Adrenal gland (tissue), 12 donors: ENCODE measurements around the gene TENT5A. TPM values are rescaled to one million over a fixed set of nuclear protein-coding genes. Genes with fewer than 3 reads are reported as not detected.
A peak's percentile ranks its signal among the peaks of the same experiment; 100 is the strongest.

Experiments used
- DNase-seq, 7 donors: peaks; one replicate each; pipeline ENCODE4 v3.0.0-alpha.2; 2019 to 2020
- H3K27ac ChIP-seq, 5 donors: fragments of 200-600 bp; sonication (generic) in 4 of 5; 1 replicate in 3 of 5; 2 replicates in 2 of 5; pipeline versions ENCODE4 v1.5.1 to v1.8.0; 2016 to 2020; ENCODE audit warnings: mild to moderate bottlenecking in 1 of 5
- H3K27me3 ChIP-seq: fragments of 200-600 bp; 2 replicates; pipeline ENCODE4 v1.8.0; 2021
- H3K36me3 ChIP-seq, 2 donors: fragments of 200-600 bp; replicated peaks in 1 of 2; 1 replicate in 1 of 2; 2 replicates in 1 of 2; pipeline versions ENCODE4 v1.5.1 to v1.8.0; 2018 to 2022
- H3K4me1 ChIP-seq, 2 donors: fragments of 200-600 bp; replicated peaks in 1 of 2; 1 replicate in 1 of 2; 2 replicates in 1 of 2; pipeline versions ENCODE4 v1.5.1 to v1.8.0; 2018 to 2021
- H3K4me3 ChIP-seq, 4 donors: fragments of 200-600 bp; sonication (generic) in 3 of 4; one replicate each; pipeline ENCODE4 v1.5.1; 2016 to 2018
- H3K9me3 ChIP-seq, 3 donors: fragments of 200-600 bp; sonication (generic) in 1 of 3; replicated peaks in 1 of 3; 1 replicate in 2 of 3; 2 replicates in 1 of 3; pipeline versions ENCODE4 v1.5.1 to v1.8.0; 2016 to 2021
- CTCF ChIP-seq, 6 experiments: fragments of 450-650 bp in 4 of 6; fragments of 200-600 bp in 2 of 6; sonication (generic) in 1 of 6; IDR thresholded peaks; 1 replicate in 5 of 6; 2 replicates in 1 of 6; pipeline versions ENCODE4 v1.5.1 to v1.8.0; 2016 to 2021; ENCODE audit warnings: antibody characterized with exemption in 6 of 6, mild to moderate bottlenecking in 2 of 6, moderate library complexity in 1 of 6
- POLR2A ChIP-seq, 2 donors: fragments of 450-650 bp; IDR thresholded peaks; one replicate each; pipeline ENCODE4 v1.6.1; 2017; ENCODE audit warnings: antibody characterized with exemption in 2 of 2, mild to moderate bottlenecking in 2 of 2, moderate library complexity in 1 of 2
- WGBS, 4 donors: extraction: QIAGEN DNeasy Blood & Tissue Kit in 2 of 4; methylation state at CpG; one replicate each; pipeline versions ENCODE4 v1.1.5 to v1.1.7; 2013 to 2017; 5-methylcytosine and 5-hydroxymethylcytosine counted together
- intact Hi-C, 2 donors: fragments of 100-400 bp; cut with DNase I; formaldehyde crosslinking; loops; one replicate each; pipeline versions ENCODE4 v1.14.1 to v1.15.0; 2022 to 2023
- polyA plus RNA-seq, 3 donors: library from polyadenylated mRNA; stranded (reverse); fragments of 200-250 nt in 2 of 3; fragments of 350-450 nt in 1 of 3; fragmentation: Illumina TruSeq in 1 of 3; extraction: RNeasy Lipid Tissue Mini Kit (QIAGEN cat#74804) in 1 of 3; gene quantifications; one replicate each; pipeline ENCODE4 v1.2.3, GENCODE V29; 2013 to 2014
- total RNA-seq, 9 donors: library from RNA; depleted of rRNA in 4 of 9; stranded (reverse); fragments of >200 nt in 4 of 9; fragments of 120-200 nt in 1 of 9; fragmentation: NEBNext Ultra II Directional in 1 of 9; extraction: Animal tissue kit (Norgen Biotek cat#: 25700) in 1 of 9; gene quantifications; one replicate each; pipeline versions ENCODE4 v1.1.0 to v1.2.4, GENCODE V29; 2013 to 2023
- donor health status: healthy with polysubstance abuse.
- donor health status: Bipolar disorder and iron deficiency.
- donor health status: DM: yes; HTN: yes; CAD: no.
- donor health status: DM: no; HTN: no; CAD: no.
- donor health status: DM: no; HTN: no; CAD: no.
- donor health status: DM: yes; HTN: yes; CAD: no.

Gene TENT5A
- total and polyA plus RNA-seq, 12 donors, result 4.4 to 24.6 (median 15.4) TPM

GRCh38 chr6:81792826-81793225 is 40.3 kb upstream of the TENT5A start:
- no peak for DNase-seq
- Histone ChIP-seq H3K27ac (no peak overlapping the region), H3K27me3 (no peaks in the 10 kb centered on the region), H3K4me1 (peaks cover 0 to 10% of the 10 kb centered on the region in 2 donors), H3K36me3 (no peaks in the 10 kb centered on the region), H3K9me3 (no peaks in the 10 kb centered on the region), H3K4me3 (no peak overlapping the region)
- 67 to 80% (median 74%) methylated on average over 1 of the region's 1 CpG for WGBS, 4 donors
- TF ChIP-seq CTCF (IDR thresholded peaks at IDR 0.05) (no peak), POLR2A (IDR thresholded peaks at IDR 0.05) (no peak)
- intact Hi-C loops, result no loop called here

GRCh38 chr6:81791756-81792155 is 39.3 kb upstream of the TENT5A start:
- TF ChIP-seq POLR2A (IDR thresholded peaks at IDR 0.05) (no peak), CTCF (IDR thresholded peaks at IDR 0.05) (no peak)
- DNase-seq, result no peak
- H3K9me3 ChIP-seq, result no peaks in the 10 kb centered on the region
- 75 to 80% (median 78%) methylated on average over 2 of the region's 2 CpGs for WGBS, 4 donors
- peaks cover 6 to 21% of the 10 kb centered on the region in 2 donors for H3K4me1 ChIP-seq
- H3K36me3 ChIP-seq, result no peaks in the 10 kb centered on the region
- no peaks in the 10 kb centered on the region for H3K27me3 ChIP-seq
- no peak overlapping the region for H3K27ac ChIP-seq
- no peak overlapping the region for H3K4me3 ChIP-seq
- intact Hi-C loops, result no loop called here

- H3K36me3 ChIP-seq, result no peaks in the 10 kb centered on the region
- H3K4me3 ChIP-seq, result no peak overlapping the region
- no peak overlapping the region for H3K27ac ChIP-seq
- H3K4me1 ChIP-seq, result peaks cover 6 to 26% of the 10 kb centered on the region in 2 donors
- H3K9me3 ChIP-seq, result no peaks in the 10 kb centered on the region
- TF ChIP-seq POLR2A (IDR thresholded peaks at IDR 0.05), result no peak
- no peak for TF ChIP-seq CTCF (IDR thresholded peaks at IDR 0.05)
- DNase-seq, result no peak
- WGBS, 4 donors, result 90 to 100% (median 92%) methylated on average over 2 of the region's 2 CpGs
- intact Hi-C loops, result no loop called here
- no peaks in the 10 kb centered on the region for H3K27me3 ChIP-seq
Measured at GRCh38 chr6:81790034-81790433, 37.6 kb upstream of the TENT5A start.

- Histone ChIP-seq H3K36me3 (no peaks in the 10 kb centered on the region), H3K4me1 (peaks cover 6 to 26% of the 10 kb centered on the region in 2 donors), H3K4me3 (no peak overlapping the region), H3K27ac (peak overlapping the region in 1 of 5 donors; percentile 4), H3K9me3 (no peaks in the 10 kb centered on the region), H3K27me3 (no peaks in the 10 kb centered on the region)
- TF ChIP-seq CTCF (IDR thresholded peaks at IDR 0.05) (no peak), POLR2A (IDR thresholded peaks at IDR 0.05) (no peak)
- 22 to 38% (median 31%) methylated on average over 1 of the region's 1 CpG for WGBS, 4 donors
- no peak for DNase-seq
- intact Hi-C loops, result no loop called here
Measured at GRCh38 chr6:81789291-81789690, 36.8 kb upstream of the TENT5A start.
